Neuron (in vitro differentiated cells): ENCODE measurements around the gene PLTP.

ENCODE experiments used
- H2AFZ ChIP-seq: one replicate; pipeline ENCODE4 v1.6.1; 2013; ENCODE audit warnings: low read depth, mild to moderate bottlenecking, inconsistent platforms, low read length, moderate library complexity
- H3K27me3 ChIP-seq: one replicate; pipeline ENCODE4 v1.6.1; 2013; ENCODE audit warnings: low read length; ENCODE audit not compliant: insufficient read depth
- H3K36me3 ChIP-seq: one replicate; pipeline ENCODE4 v1.6.1; 2013; ENCODE audit warnings: low read length; ENCODE audit not compliant: insufficient read depth
- H3K4me1 ChIP-seq: one replicate; pipeline ENCODE4 v1.6.1; 2013; ENCODE audit warnings: low read length; ENCODE audit not compliant: insufficient read depth
- H3K4me3 ChIP-seq: 2 replicates; pipeline ENCODE4 v1.5.1; 2013; ENCODE audit warnings: mild to moderate bottlenecking, low read length, moderate library complexity
- H3K9me3 ChIP-seq: one replicate; pipeline ENCODE4 v1.6.1; 2013; ENCODE audit warnings: low read length

The PLTP gene

GRCh38 chr20:45948742-45949541, 37.0 kb upstream of the PLTP start:
- no peak overlapping the region for H3K4me3 ChIP-seq
- H2AFZ ChIP-seq = no peak overlapping the region
- H3K4me1 ChIP-seq = no peaks in the 10 kb centered on the region
- H3K9me3 ChIP-seq = no peaks in the 10 kb centered on the region
- H3K27me3 ChIP-seq = no peaks in the 10 kb centered on the region
- peaks cover 93% of the 10 kb centered on the region for H3K36me3 ChIP-seq

- H3K4me3 ChIP-seq = no peak overlapping the region
- H3K36me3 ChIP-seq = peaks cover 94% of the 10 kb centered on the region
- H3K27me3 ChIP-seq = no peaks in the 10 kb centered on the region
- no peaks in the 10 kb centered on the region for H3K9me3 ChIP-seq
- no peaks in the 10 kb centered on the region for H3K4me1 ChIP-seq
- H2AFZ ChIP-seq = no peak overlapping the region
These were observed 36.3 kb upstream of the PLTP start for GRCh38 chr20:45948261-45948733.

GRCh38 chr20:45947110-45947866, 35.3 kb upstream of the PLTP start:
- Histone ChIP-seq H3K27me3 (no peaks in the 10 kb centered on the region), H3K4me3 (no peak overlapping the region), H3K36me3 (peaks cover 91% of the 10 kb centered on the region), H3K4me1 (no peaks in the 10 kb centered on the region), H3K9me3 (no peaks in the 10 kb centered on the region), H2AFZ (no peak overlapping the region)

- Histone ChIP-seq H3K27me3 (no peaks in the 10 kb centered on the region), H3K4me1 (no peaks in the 10 kb centered on the region), H3K36me3 (peaks cover 82% of the 10 kb centered on the region), H2AFZ (no peak overlapping the region), H3K4me3 (no peak overlapping the region), H3K9me3 (no peaks in the 10 kb centered on the region)
These were observed 34.4 kb upstream of the PLTP start for GRCh38 chr20:45946149-45946970.

GRCh38 chr20:45945678-45946148, 33.8 kb upstream of the PLTP start:
- H3K9me3 ChIP-seq = no peaks in the 10 kb centered on the region
- no peaks in the 10 kb centered on the region for H3K4me1 ChIP-seq
- H3K36me3 ChIP-seq = peaks cover 83% of the 10 kb centered on the region
- H3K27me3 ChIP-seq = no peaks in the 10 kb centered on the region
- no peak overlapping the region for H3K4me3 ChIP-seq
- no peak overlapping the region for H2AFZ ChIP-seq

- H3K36me3 ChIP-seq = peaks cover 84% of the 10 kb centered on the region
These were observed 33.2 kb upstream of the PLTP start for GRCh38 chr20:45944965-45945677.

DNA sequence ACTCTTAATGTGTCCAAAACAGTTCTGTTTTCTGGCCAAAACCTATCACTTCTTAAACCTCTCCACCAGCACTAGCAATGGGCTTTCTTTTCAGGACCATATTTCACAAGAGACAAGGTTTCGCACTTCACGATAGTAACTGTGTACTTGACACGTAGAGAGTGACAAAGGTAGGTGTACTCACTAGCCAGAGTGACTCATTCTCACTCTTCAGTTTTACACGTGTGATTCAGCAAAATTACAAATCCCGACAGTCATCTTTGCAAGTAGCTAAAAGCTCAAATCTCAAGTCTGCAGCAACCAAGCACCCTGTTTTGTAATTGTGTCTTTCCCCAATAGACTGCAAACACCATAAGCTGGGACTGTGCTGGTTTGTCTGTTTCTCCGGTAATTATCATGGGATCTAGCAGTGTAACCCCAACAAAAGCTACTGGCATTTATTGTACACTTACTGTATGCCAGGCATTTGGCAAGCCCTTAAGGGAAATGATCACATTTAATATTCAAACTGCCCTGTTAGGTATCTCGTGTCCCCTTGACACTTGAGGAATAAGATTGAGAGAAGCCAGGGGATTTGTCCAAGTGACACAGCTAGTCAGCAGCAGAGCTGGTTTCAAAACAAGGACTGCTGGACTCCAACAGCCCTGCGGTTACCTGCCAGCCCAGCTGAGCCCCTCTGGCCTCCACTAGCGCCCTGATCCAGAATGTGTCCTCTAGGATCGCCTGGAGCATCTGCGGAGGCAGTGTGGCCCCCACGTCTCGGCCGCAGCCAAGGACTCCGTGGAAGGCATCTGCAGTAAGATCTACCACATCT, 32.4 kb upstream of the PLTP start:
- H3K36me3 ChIP-seq = peaks cover 84% of the 10 kb centered on the region
- no peaks in the 10 kb centered on the region for H3K27me3 ChIP-seq
- no peak overlapping the region for H2AFZ ChIP-seq
- H3K4me1 ChIP-seq = no peaks in the 10 kb centered on the region
- H3K9me3 ChIP-seq = no peaks in the 10 kb centered on the region
- H3K4me3 ChIP-seq = no peak overlapping the region

More at GRCh38 chr20:45944965-45945677, 33.2 kb upstream of the PLTP start:
- H3K4me1 ChIP-seq = no peaks in the 10 kb centered on the region
- H2AFZ ChIP-seq = no peak overlapping the region
- H3K9me3 ChIP-seq = no peaks in the 10 kb centered on the region
- no peak overlapping the region for H3K4me3 ChIP-seq
- no peaks in the 10 kb centered on the region for H3K27me3 ChIP-seq

GRCh38 chr20:45943613-45944012, 31.7 kb upstream of the PLTP start:
- H3K36me3 ChIP-seq = peaks cover 85% of the 10 kb centered on the region
- no peak overlapping the region for H2AFZ ChIP-seq
- no peaks in the 10 kb centered on the region for H3K4me1 ChIP-seq
- H3K4me3 ChIP-seq = no peak overlapping the region
- no peaks in the 10 kb centered on the region for H3K9me3 ChIP-seq
- H3K27me3 ChIP-seq = no peaks in the 10 kb centered on the region

GRCh38 chr20:45940469-45940868, 28.5 kb upstream of the PLTP start:
- no peak overlapping the region for H2AFZ ChIP-seq
- H3K9me3 ChIP-seq = no peaks in the 10 kb centered on the region
- H3K4me3 ChIP-seq = no peak overlapping the region
- no peaks in the 10 kb centered on the region for H3K27me3 ChIP-seq
- peaks cover 5% of the 10 kb centered on the region for H3K4me1 ChIP-seq
- peaks cover 72% of the 10 kb centered on the region for H3K36me3 ChIP-seq

GRCh38 chr20:45940053-45940452, 28.1 kb upstream of the PLTP start:
- Histone ChIP-seq H3K9me3 (no peaks in the 10 kb centered on the region), H3K36me3 (peaks cover 67% of the 10 kb centered on the region), H2AFZ (no peak overlapping the region), H3K4me1 (peaks cover 7% of the 10 kb centered on the region), H3K4me3 (no peak overlapping the region), H3K27me3 (no peaks in the 10 kb centered on the region)

DNA sequence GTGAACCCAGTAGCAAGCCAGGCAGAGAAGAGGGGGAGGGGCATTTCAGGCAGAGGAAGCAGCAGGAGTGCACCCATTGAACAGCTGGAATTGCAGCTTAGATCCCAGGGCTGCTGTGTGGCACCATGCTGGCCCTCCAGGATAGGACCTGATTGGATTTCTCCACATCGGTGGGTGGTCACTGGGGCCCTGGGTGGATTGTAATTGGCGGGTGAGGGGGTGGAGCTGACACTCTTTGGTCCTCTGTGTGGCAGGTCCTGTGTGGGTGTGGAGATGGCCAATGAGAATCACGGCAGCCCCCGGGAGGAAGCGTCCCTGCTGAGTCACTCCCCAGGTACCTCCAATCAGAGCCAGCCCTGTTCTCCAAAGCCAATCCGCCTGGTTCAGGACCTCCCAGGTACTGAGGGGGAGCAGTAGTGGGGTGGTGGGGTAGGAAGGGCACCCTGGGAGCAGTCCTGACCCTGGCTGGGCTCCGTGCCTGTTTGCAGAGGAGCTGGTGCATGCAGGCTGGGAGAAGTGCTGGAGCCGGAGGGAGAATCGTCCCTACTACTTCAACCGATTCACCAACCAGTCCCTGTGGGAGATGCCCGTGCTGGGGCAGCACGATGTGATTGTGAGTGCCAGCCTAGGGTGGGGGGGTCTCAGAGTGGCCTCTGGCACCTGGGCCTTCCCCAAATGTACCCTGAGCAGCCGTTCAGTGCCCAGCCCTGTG, 26.9 kb upstream of the PLTP start:
- H3K36me3 ChIP-seq = peaks cover 56% of the 10 kb centered on the region
- peaks cover 8% of the 10 kb centered on the region for H3K4me1 ChIP-seq
- no peak overlapping the region for H3K4me3 ChIP-seq
- H3K27me3 ChIP-seq = no peaks in the 10 kb centered on the region
- H3K9me3 ChIP-seq = no peaks in the 10 kb centered on the region
- no peak overlapping the region for H2AFZ ChIP-seq
